ENCODE measurements around the gene ACKR3.

ACKR3 gene

DNA sequence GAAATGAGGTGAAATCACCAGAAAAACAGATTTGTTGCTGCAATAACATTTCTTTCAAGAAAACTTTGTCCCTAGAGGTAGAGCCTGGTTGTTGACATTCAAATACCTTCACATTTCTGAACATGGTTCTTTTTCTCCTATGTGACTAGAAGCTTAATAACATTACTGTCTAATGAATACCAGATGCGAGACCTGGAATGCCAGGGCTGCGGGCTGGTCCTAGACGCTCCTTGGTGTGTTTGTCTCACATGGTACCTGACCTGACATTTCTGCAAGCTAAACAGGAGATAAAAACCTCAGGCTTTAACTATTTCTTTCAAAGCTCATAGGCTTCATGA lies 38.5 kb downstream of the ACKR3 start:
- DNase-seq (ENCODE audit: low read depth in 2 of 2): no peak

DNA sequence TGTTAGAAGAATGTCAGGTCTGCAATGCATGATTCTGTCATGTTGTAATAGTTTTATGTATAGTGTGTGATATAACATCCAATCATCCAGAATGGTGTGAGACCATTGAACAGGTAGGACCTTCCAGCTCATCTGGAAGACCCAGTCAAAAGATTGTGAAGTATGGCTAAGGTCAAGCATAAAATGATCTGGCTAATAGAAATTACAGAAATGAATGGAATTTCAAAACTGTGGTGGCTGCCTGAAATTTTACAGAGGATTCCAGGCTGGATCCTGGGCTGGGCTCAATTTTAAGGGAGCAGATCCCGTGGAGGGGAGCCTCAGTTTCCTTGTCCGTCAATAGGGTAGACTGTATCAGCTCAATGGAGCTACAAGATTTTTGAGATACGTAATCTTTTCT lies 39.1 kb downstream of the ACKR3 start:
- no peak for DNase-seq (ENCODE audit: low read depth in 2 of 2)

DNA sequence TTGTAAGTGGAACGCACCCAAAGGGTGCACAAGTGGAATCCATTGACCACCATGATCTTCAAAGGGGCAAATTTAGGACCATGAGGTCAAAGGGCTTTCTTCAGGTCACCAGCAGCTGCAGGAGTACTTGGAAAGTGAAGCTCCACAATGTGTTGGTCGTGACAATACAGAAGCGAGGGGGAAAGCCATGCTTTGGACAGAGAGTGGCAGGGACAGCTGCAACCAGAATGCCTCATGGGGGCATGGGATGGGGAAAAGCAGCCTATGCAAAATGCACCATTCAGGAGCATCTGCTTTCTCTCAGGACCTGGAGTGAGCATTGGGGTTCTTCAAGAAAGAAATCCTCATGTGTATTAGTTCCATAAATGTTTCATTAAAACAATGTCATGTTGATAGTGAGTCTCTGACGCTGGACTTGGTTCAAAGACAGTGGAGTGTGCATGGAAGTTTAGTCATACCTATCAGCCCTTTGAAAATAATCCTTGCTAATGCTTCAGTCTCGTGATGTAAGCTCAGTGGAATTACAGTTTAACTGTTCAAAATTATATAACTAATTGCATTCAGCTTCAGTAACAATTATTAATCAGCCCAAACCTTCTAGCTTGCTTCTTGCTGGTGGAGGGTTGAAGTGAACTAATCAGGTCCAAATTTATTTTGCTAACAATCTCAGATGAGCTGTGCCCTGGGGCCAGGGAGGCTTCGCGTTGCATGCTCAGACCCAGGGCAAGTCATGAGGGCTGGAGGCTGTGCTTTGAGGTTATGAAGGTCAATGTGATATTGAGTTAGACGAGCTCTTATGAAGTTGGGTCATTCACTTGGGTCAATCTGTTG lies 41.6 kb downstream of the ACKR3 start:
- no peak for DNase-seq (ENCODE audit: low read depth in 2 of 2)

DNA sequence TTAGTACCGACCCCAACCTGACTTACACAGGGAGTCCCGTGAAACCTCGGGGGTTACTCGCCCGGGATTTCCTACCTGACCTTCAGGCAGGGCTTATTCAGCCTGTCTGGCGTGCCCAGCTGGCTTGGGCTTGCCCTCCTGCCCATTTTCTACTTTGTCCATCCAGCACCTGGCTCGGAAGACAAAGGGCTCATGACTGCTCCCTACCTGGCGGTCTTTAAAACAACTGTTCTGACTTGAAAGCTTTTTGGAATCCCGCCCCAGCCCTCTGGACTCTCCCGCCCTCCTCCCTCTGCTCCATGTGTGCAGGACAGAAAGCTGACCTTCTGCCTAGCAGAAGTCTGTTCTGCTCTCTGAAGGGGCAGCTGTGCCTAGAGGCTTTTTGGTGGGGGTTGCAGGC lies 43.1 kb downstream of the ACKR3 start:
- no peak for DNase-seq (ENCODE audit: low read depth in 2 of 2)

DNA sequence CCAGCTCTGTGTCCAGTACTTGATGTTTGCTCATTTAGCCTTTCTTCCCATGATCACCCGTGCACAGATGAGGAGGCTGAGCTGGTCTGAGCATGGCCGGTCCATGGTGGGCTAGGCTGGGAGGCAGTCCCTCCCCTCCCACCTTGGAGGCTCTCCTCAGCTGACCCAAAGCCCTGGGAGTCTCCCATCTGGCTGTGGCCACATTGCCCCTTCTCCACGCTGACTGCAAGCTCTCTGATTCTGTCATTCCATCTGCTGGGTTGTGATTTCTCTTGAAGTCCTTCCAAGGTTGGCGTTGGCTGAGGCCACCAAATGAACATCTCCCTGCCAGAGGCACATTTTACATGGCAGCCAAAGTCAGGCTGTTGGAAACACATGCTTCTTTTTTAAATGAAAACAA lies 44.0 kb downstream of the ACKR3 start:
- DNase-seq (ENCODE audit: low read depth in 2 of 2): no peak

DNA sequence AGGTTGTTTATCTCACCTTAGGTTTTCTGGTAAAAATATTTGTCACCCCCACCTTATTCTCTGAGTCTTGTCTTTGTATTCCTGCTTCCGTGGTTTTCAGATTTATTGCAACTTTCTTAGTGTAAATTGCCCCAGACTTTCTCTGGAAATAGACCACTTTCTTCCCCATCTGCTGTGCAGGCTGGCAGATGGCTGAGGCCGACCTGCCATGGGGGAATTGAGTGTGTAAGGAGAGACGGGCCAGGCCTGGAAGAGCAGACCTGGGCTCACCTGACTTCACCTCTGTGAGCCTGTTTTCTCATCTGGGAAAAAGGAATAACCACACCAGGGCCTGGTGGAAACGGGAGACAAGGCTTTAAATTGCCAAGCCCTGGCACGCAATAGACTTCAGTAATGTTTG lies 44.9 kb downstream of the ACKR3 start:
- no peak for DNase-seq (ENCODE audit: low read depth in 2 of 2)

DNA sequence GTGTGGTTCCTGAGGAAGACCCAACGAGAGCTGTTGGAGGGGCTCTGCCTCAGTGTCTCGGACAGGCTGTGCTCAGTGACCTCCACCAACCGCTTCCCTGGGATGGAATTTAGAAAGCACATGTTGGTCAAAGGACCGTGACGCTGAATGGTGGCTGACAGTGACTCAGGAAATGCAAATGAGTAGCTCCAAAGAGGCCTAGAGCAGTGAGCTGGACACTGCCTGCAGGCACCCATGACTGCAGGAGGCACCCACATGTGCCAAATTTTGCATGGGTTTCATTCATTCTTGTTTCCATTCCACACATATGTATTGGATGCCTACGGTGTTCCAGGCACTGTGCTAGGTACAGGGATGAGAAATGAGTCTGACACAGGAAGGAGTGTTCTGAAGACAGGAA lies 46.4 kb downstream of the ACKR3 start:
- DNase-seq (ENCODE audit: low read depth in 2 of 2): no peak

DNA sequence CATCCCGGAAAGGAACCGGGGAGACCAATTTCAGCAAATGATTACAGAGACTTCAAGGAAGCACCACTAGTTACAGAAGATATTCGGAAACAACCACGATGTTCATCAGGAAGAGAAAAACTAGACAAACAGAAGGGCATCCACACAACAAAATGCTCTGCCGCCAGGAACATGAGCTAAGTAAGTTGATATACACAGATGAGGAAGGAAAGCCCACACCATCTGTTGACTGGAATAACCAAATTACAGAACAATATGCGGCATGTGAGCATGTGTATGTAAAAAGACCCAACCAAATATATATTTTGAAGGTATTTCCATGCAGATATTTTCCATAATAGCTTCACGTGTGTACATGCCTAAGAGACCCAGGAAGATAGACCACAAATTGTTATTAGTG lies 47.0 kb downstream of the ACKR3 start:
- DNase-seq (ENCODE audit: low read depth in 2 of 2): no peak

DNA sequence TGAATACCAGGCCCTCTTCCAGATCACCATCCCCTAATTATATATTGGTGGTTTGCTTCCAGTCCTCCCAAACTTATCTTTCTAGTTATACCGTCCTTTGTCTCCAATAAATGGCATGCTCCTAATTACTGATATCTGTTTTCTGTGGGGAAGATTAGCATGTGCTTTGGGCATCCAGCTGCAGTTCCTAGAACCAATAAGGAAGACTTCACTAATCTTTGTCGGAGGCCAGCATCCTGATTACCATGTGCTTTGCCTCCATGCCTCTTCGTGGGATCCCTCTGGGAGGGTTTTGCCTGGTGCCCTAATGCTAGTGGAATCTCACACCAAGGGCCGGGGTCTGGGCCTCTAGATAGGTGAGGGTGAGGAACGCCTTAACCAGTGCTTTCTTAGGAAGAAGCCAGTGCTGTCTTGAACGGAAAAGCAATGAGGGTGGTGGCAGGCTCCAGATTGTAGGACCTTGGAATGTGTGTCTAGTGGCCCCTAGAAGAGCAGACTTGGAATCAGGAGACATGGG lies 47.7 kb downstream of the ACKR3 start:
- no peak for DNase-seq (ENCODE audit: low read depth in 2 of 2)

DNA sequence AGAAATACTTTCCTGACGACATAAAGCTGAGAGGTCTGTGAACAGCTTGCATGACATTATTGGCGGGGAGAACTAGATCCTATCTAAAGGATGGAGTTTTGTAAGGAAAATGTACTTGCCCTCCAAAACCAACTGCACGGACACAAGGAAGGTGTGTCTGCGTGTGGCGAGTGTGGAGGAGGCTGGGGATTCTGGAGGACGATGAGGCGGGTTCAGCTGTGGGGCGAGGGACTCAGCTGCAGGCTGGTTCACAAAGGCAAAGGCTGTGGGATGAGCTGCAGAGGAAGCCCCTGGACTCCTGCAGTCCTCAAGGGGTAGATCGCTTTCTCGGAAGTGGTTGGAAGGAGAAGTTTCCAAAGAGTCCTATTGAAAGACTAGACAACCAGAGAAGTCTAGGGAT lies 48.2 kb downstream of the ACKR3 start:
- DNase-seq (ENCODE audit: low read depth in 2 of 2): no peak

DNA sequence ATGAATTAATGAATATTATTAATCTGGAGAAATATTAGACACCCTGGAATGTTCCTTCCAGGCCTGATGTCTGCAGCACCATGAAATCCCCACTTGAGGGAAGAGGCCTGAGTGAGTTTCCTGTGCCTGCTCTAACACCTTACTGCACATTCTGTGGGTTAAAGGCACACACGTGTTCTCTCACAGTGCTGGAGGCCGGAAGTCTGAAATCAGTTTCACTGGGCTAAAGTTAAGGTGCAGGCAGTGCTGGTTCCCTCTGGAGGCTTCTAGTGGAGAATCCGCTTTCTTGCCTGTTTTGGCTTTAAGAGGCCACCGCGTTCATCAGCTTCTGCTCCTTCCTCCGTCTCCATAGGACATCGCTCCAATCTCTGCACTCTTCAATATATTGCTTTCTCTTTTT lies 48.7 kb downstream of the ACKR3 start:
- DNase-seq (ENCODE audit: low read depth in 2 of 2): no peak

DNA sequence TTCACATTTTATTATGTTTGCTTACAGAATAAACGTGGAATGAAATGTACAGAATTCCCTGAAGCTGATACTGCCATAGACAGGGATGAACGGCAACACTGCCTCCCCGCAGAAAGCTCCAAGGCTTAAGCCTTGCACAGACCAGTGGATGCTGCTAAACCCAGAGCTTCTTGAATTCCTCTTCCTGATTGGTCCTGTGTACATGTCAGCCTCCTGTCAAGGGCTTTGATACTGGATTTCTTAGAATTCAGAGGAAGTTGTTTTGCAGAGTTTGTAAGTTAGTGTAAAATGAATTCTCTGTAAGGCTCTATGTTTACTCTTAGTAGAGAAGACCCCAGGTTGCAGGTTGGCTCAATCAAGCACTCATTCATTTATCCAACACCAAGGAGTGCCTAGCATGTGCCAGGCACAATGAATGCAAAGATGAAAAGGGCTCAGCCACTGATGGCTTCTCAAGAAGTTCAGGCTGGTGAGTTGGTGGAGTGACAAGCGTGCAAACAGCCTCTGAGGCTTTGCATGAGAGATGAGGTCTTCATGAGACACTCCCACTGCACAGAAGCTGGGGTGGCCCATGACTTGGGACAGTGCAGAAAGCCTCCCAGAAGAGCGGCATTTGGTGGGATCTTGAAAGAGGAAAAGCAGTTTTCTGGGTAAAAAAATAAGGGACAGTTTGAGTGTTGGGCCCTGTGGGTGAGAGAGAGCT lies 50.4 kb downstream of the ACKR3 start:
- DNase-seq (ENCODE audit: low read depth in 2 of 2): no peak

DNA sequence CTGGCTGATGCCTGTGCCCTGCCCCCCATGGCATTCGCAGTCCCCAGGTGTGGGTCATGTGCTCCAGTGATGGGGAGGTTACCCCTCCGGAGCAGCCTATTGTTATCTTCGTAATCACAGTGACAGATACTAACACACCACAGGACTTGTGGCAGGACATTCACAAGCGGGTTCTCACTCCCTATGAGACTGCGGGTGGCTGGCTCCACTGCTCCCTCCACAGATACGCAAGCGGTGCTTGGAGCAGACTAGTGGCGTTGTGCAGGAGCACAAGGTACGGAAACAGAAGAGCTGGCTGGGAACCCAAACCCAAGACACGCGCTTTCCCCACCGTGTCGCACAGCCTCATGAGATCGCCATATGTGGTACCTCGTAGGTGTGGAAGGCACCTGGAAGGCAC lies 52.2 kb downstream of the ACKR3 start:
- DNase-seq (ENCODE audit: low read depth in 2 of 2): no peak

DNA sequence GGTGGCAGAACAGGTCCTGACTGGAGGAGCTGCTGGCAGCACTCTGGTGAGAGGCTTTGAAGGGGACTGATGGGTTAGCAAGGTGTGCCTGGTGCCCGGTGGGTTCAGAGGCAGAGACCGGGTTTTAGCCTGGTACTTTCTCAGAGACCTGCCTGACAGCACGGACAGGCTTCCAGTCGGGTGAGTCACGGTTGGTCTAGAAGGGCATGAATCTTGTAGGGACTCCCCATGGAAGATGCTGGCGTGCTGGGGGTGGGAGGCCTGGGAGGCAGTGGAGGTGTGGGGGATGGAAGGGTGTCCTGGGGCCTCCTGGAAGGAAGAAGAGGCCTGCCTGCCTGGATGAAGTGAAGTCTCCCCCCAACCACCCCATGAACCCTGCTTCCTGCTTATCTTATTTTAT lies 52.6 kb downstream of the ACKR3 start:
- DNase-seq (ENCODE audit: low read depth in 2 of 2): no peak

DNA sequence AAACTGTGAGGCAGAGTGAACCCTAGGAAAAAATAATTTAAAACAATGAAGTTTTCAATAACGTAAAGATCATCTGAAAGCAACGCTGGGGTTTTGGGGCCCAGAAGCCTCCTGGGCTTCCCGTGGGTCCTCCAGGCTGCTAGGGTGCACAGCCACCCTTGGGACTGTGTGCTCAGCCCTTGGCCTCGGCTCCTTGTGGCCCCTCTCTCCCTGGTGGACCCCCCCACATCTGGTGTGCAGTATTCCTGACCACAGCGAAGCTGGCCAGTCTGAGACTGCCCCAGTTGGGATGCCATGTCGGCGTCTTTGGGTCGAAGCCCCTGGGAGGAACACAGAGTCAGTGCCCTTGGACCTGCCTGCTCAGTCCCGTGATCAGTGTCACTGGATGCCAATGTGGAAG lies 53.0 kb downstream of the ACKR3 start:
- no peak for DNase-seq (ENCODE audit: low read depth in 2 of 2)

DNA sequence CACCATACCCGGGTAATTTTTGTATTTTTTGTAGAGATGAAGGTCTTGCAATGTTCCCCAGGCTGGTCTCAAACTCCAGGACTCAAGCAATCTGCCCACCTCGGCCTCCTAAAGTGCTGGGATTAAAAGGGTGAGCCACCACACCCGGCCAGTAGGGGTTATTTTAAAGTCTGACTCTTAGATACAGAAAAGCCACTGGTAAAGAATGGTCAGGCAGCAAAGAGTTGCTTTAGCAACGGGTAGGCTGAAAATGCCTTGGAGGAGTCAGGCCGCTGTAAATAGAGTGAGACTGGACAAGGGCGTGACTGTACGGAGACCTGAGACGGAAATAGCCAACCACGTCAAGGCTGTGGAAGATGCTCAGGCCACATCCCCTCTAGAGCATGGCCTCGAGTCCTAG lies 54.2 kb downstream of the ACKR3 start:
- DNase-seq (ENCODE audit: low read depth in 2 of 2): no peak

DNA sequence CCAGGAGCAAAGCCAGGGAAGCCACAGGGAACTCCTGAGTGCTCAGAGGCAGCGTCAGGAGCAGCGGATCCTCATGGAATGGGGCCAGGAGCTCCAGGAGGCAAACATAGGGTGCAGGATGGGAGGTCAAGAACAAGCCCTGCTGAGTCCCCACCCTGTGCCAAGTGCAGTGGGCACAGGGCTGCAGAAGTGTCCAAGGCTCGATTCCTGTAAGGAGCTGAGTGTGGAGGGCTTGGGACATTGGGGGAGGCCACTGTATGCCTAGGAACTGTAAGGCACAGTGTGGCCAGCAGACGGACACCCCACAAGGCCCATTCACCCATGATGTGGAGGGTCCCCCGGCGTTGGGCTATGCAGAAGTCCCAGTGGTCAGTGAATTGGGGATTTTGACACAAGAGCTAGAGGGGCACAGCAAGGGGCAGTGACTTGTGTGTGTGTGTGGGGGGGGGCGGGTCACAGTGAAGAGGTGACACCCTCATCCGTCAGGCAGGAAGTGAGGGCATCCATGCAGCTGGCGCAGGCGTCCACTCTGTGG lies 55.6 kb downstream of the ACKR3 start:
- DNase-seq (ENCODE audit: low read depth in 2 of 2): no peak

DNA sequence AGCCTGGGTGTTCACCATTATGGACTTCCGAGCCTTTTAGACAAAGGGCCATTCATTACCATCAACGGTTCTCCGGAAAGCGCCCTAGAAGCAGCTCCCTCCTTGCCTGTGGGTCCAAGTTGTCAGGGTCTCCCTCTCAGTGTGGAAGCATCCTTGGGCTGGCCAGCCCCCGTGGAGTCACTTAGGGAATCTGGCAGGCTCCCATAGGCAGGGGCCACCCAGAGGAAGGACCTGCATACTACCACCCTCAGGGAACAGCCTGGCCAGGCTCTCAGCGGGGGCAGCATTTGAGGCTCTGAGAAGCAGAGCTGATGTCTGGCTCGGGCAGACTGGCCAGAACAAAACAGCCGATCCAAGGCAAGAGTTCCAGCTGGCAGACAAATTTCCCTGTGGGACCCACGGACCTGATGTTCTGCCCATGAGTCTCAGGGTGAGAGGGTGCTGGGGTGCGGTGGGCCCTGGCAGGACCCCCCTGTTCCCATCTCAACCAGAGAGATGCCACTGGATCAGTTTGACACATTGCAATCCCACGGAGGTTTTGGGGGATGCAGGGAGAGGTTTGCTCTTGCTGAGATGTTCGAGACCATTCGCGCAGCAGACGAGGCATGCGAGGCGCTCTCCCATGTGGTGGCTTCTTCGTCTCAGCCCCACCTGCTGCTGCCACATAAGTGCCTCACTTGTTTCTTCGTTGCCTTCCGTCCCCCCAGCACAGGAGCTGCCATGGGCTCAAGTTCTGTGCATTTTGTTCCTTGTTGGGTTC lies 56.9 kb downstream of the ACKR3 start:
- DNase-seq (ENCODE audit: low read depth in 2 of 2): no peak

DNA sequence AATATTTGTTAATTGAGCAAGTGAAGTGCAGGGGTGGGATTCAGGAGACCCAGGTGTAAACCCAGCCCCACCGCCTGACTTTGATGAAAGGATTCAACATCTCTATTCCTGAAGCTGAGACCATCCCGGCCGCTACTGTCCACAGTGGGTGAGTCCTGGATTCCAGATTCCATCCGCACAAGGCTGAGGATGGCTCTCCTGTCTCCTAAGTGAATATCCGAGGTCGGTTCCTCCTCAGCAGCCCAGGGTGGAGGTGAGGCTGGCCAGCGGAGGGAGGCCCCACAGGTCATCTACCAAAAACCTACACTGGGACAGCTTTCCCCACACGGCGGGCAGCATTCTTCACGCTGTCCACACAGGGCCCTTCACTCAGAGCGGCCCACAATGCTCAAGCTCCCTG lies 57.6 kb downstream of the ACKR3 start:
- no peak for DNase-seq (ENCODE audit: low read depth in 2 of 2)

DNA sequence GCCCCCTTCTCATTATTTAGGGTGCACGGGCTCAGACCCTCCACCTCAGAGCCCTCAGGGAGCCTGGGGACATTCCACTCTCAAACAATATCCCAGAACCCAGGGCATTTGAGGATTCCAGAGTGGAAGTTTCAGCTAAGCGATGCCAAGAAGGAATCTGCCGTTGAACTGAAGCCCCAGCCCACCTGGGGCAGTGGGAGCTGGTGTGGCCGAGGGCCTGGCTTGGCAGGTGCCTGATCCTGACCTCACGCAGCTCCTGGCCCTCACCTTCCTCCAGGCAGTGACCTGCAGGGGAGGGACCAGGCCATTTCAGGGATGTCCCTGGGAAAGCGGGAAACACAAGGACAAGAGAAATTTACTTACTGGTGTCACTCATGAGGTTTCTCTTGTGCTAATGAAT lies 58.2 kb downstream of the ACKR3 start:
- no peak for DNase-seq (ENCODE audit: low read depth in 2 of 2)

DNA sequence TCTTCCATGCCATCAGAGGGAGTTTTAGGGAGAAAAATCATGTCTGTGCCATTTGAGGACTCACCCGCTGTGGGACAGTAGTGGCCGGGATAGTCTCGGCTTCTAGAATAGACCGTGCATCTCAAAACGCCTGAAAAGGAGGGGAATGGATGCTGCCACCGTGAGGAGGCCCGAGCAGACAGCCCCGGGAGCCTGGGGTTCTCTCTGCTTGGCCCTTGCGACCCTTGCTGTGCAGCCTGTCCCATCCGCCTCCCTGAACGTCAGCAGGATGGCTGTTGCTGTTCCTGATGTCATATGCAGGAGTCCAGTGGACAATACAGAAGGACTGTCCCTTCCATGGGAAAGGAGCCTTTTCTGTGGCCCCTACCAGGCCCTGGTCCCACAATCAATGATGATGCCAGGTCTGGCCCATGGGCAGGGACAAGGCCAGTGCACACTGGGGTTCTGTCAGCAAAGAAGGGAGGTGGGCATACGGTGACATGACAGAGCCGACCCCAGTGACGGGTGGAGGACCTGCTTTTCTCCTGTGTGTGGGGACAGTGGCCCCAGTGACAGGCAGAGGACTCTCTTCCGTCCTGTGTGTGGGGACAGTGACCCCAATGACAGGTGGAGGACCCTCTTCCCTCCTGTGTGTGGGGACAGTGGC lies 58.8 kb downstream of the ACKR3 start:
- no peak for DNase-seq (ENCODE audit: low read depth in 2 of 2)
